LNCaP clone FGC (cell line): Measurements from ENCODE around the gene TENT4A.

Experiments
- DNase-seq: peaks from one replicate; pipeline ENCODE4 v3.0.0-alpha.2; 2011; ENCODE audit warnings: low read depth
- H3K4me3 ChIP-seq: 2 replicates; pipeline ENCODE4 v1.5.1; 2011; ENCODE audit warnings: mild to moderate bottlenecking, low read depth, low read length, control low read depth
- TF ChIP-seq, protein P1 (sequence below): IDR thresholded peaks from 2 replicates; pipeline ENCODE4 v1.5.1; 2012; ENCODE audit warnings: mild to moderate bottlenecking; ENCODE audit not compliant: control insufficient read depth, insufficient read depth; ENCODE audit errors: extremely low read depth

Gene TENT4A

GRCh38 chr5:6759983-6760382, 46.8 kb downstream of the TENT4A start:
- TF ChIP-seq, protein P1, sequence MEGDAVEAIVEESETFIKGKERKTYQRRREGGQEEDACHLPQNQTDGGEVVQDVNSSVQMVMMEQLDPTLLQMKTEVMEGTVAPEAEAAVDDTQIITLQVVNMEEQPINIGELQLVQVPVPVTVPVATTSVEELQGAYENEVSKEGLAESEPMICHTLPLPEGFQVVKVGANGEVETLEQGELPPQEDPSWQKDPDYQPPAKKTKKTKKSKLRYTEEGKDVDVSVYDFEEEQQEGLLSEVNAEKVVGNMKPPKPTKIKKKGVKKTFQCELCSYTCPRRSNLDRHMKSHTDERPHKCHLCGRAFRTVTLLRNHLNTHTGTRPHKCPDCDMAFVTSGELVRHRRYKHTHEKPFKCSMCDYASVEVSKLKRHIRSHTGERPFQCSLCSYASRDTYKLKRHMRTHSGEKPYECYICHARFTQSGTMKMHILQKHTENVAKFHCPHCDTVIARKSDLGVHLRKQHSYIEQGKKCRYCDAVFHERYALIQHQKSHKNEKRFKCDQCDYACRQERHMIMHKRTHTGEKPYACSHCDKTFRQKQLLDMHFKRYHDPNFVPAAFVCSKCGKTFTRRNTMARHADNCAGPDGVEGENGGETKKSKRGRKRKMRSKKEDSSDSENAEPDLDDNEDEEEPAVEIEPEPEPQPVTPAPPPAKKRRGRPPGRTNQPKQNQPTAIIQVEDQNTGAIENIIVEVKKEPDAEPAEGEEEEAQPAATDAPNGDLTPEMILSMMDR = no peak
- DNase-seq = no peak
- no peak overlapping the region for H3K4me3 ChIP-seq

GRCh38 chr5:6760686-6761085, 47.5 kb downstream of the TENT4A start:
- TF ChIP-seq, protein P1 = no peak
- H3K4me3 ChIP-seq = no peak overlapping the region
- DNase-seq = no peak

GRCh38 chr5:6761333-6761732, 48.1 kb downstream of the TENT4A start:
- no peak for DNase-seq
- H3K4me3 ChIP-seq = no peak overlapping the region
- TF ChIP-seq, protein P1 = no peak

- TF ChIP-seq, protein P1 = no peak
- no peak overlapping the region for H3K4me3 ChIP-seq
These were observed 48.9 kb downstream of the TENT4A start for GRCh38 chr5:6762116-6762515.

GRCh38 chr5:6762697-6763096, 49.5 kb downstream of the TENT4A start:
- TF ChIP-seq, protein P1 = no peak
- no peak overlapping the region for H3K4me3 ChIP-seq
- no peak for DNase-seq

More at GRCh38 chr5:6762116-6762515, 48.9 kb downstream of the TENT4A start:
- DNase-seq = no peak

DNA sequence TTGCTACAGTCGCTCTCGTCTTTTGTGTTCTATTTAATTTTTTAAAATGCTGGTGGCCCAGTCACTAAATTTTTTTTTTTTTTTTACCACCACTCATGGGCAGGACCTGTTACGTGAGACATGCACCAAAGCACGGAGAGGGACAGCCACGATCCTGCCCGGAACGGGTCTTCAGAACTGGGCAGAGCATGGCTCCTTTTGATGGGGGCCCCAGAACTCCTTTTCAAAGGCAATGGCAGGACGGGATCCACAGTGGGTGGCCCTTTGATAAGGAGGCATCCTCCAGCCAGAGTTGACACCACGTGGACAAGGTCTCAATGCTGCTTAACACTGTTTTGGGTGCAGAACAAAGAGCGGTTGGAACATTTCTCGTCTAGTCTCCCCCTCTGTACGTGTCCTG, 50.0 kb downstream of the TENT4A start:
- TF ChIP-seq, protein P1 = no peak
- no peak overlapping the region for H3K4me3 ChIP-seq
- DNase-seq = no peak
